Measurements from ENCODE around the gene RTF1. TPM values are rescaled to one million over a fixed set of nuclear protein-coding genes. Genes with fewer than 3 reads are reported as not detected.

RTF1 gene
- total RNA-seq, 2 experiments from 2014 or later, result 26.8 to 30.0 TPM

DNA sequence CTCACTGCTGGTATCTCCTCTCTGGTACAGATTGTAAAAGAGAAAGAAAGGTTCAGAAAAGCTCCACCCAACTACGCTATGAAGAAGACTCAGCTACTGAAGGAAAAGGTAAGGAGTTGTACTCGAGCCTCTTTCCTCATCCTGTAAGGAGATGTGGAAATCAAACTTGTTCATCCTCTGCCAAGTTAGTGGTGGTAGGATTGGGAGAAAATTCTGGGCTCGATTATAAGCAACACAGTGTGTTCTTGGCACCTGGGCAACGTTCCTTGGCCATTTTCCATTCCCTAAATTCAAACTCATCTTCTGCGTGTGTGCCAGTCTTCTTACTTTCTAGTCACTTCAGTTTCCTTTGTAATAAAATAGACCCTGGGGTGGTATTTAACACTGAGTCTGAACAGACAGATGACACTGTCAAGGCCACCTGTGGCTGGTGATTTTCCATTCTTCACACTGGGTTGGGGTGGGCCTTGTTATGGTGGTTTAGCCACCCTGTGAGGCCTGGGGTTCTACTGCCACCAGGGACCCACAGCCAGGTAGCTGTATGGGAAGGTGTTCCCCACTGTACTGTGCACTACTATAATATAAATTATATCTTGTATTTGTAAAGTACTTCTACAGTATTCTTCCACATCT, 59.6 kb downstream of the RTF1 start:
- TF ChIP-seq, protein P1, sequence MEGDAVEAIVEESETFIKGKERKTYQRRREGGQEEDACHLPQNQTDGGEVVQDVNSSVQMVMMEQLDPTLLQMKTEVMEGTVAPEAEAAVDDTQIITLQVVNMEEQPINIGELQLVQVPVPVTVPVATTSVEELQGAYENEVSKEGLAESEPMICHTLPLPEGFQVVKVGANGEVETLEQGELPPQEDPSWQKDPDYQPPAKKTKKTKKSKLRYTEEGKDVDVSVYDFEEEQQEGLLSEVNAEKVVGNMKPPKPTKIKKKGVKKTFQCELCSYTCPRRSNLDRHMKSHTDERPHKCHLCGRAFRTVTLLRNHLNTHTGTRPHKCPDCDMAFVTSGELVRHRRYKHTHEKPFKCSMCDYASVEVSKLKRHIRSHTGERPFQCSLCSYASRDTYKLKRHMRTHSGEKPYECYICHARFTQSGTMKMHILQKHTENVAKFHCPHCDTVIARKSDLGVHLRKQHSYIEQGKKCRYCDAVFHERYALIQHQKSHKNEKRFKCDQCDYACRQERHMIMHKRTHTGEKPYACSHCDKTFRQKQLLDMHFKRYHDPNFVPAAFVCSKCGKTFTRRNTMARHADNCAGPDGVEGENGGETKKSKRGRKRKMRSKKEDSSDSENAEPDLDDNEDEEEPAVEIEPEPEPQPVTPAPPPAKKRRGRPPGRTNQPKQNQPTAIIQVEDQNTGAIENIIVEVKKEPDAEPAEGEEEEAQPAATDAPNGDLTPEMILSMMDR (IDR thresholded peaks at IDR 0.05), result no peak
- peaks cover 13% of the 10 kb centered on the region for H3K4me1 Mint-ChIP-seq (ENCODE audit: low read depth)
- ATAC-seq (peak; percentile 54), DNase-seq (no peak)
- intact Hi-C loops (cut with micrococcal nuclease), result no loop called here
- peaks cover 45% of the 10 kb centered on the region for H3K36me3 Mint-ChIP-seq (ENCODE audit: low read depth)
- ChIA-PET CTCF (interaction anchor here (0.8 to 6.8 kb wide), 2 partner anchors 11 to 15 kb away, joined by 3 to 49 read pairs; no protein-coding TSS in a partner anchor), POLR2A (no interaction called here)
- H3K27me3 Mint-ChIP-seq, result no peaks in the 10 kb centered on the region
- no peak overlapping the region for H3K4me3 Mint-ChIP-seq
- H3K9me3 Mint-ChIP-seq, result no peaks in the 10 kb centered on the region
- H3K27ac Mint-ChIP-seq, result peak overlapping the region; percentile 84

DNA sequence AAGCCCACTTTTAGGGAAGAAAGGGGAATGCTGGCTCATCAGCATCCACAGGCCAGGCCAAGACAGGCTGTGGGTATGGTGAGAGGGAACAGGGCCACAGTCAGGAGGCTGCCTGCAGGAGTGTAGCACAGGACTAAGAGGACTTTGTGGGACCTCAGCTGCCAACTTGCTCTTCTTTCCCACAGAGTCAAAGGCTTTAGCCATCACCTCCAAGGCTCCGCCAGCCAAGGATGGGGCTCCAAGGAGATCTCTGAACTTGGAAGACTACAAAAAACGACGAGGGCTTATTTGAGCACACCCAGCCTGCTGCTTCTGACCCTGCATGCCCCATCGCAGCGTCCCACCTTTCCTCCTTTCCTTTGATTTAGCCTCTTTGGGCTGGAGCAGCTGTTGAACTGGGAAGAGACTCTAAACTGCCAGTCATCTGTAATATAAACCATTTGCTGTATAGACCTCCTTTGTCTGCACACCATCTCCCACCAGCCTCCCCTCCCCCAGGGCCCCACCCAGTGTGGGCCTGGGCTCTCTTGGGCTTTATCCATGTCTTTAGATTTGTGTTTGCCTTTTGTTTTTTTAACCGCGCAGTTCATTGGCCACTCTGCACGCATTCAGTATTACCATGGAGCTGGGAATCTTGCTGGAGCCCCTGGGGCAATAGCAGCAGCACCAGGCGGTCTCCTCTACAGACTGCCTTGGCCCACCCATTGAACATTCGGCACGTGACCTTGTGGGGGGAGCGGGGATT, 63.7 kb downstream of the RTF1 start:
- no peak for ATAC-seq
- H3K27ac Mint-ChIP-seq, result peak overlapping the region; percentile 27
- ChIA-PET CTCF (interaction anchor here (0.5 to 6.8 kb wide), 4 partner anchors 15 to 538 kb away, joined by 3 to 49 read pairs (median 7); no protein-coding TSS in a partner anchor), POLR2A (interaction anchor here (1.2 to 2.2 kb wide), 2 partner anchors 10 to 52 kb away, joined by 3 to 5 read pairs; no protein-coding TSS in a partner anchor)
- H3K9me3 Mint-ChIP-seq, result no peaks in the 10 kb centered on the region
- intact Hi-C loops (cut with micrococcal nuclease), result no loop called here
- H3K4me1 Mint-ChIP-seq (ENCODE audit: low read depth), result peaks cover 32% of the 10 kb centered on the region
- no peak for DNase-seq
- TF ChIP-seq, protein P1 (IDR thresholded peaks at IDR 0.05), result no peak
- no peak overlapping the region for H3K4me3 Mint-ChIP-seq
- H3K27me3 Mint-ChIP-seq, result no peaks in the 10 kb centered on the region
- peaks cover 46% of the 10 kb centered on the region for H3K36me3 Mint-ChIP-seq (ENCODE audit: low read depth)

DNA sequence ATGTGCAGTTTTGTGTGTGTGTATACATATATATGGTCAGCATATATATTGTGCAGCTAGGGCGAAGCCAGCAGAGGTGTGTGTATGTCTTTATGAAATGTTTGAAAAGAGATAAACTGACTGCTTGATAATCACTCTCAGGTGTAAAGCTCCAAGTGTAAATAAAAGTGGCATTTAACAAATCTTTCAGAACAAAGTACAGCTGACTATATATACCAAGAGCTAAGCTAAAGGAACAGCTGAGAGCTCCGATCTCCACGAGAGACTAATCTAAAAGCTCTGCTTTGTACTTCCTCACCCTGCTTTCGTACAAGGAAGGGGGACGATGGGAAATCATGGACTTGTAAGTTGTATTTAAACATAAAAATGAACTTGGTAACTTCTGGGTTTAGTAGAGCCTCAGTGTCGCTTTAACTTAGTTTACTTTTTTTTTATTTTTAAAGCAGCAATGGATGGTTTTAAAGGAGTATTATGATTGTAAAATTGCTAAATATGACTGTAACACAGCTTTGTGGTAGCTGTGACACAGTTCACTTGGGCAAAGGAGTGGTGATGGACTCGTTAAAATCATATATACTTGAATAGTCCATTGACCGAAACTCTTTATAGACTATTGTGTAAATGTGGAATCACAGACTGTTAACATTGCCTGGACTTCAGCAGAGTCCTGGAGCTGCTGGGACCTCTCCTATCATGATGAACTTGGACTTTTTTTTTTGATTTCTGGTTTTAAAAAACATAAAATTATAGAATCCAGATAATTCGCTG, 65.4 kb downstream of the RTF1 start:
- CTCF ChIA-PET, result interaction anchor here (0.7 to 2.2 kb wide), 3 partner anchors 17 to 577 kb away, joined by 3 to 10 read pairs (median 3); no protein-coding TSS in a partner anchor

DNA sequence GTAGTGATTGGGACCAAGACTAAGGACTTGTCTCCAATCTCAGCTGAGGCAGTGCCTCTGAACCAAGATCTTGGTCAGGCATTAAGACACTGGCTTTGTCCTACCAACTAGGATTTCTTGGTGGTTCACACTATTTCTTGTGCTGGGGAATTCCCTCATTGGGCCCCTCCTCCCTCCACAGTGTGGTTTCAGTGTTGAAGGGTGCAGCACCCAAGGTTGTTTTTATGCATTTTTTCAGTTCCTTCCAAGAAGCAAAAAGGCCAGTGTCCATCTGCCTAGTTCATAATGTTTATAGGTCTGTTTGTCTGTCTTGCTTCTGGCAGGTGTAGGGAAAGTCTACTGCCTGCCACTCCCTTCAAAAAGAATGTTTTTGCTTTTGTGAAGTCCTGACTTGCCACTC, 66.2 kb downstream of the RTF1 start:
- Mint-ChIP-seq H3K4me1 (ENCODE audit: low read depth) (peaks cover 24% of the 10 kb centered on the region), H3K36me3 (ENCODE audit: low read depth) (peaks cover 31% of the 10 kb centered on the region), H3K27ac (peak overlapping the region; percentile 50), H3K9me3 (no peaks in the 10 kb centered on the region), H3K4me3 (peak overlapping the region; percentile 34), H3K27me3 (peaks cover 4% of the 10 kb centered on the region)
- ATAC-seq, result peak; percentile 88
- ChIA-PET POLR2A (interaction anchor here (0.9 to 2.2 kb wide), 4 partner anchors 10 to 140 kb away, joined by 3 to 9 read pairs (median 4); no protein-coding TSS in a partner anchor), CTCF (interaction anchor here (1.0 kb wide), 1 partner anchor 16 kb away, joined by 3 read pairs; no protein-coding TSS in a partner anchor)
- intact Hi-C loops (cut with micrococcal nuclease), result no loop called here
- DNase-seq, result peak; percentile 82
- TF ChIP-seq, protein P1 (IDR thresholded peaks at IDR 0.05), result no peak

More for the DNA sequence above, 65.4 kb downstream of the RTF1 start:
- ATAC-seq (no peak), DNase-seq (no peak)
- H3K4me1 Mint-ChIP-seq (ENCODE audit: low read depth), result peaks cover 24% of the 10 kb centered on the region
- H3K36me3 Mint-ChIP-seq (ENCODE audit: low read depth), result peaks cover 33% of the 10 kb centered on the region
- peaks cover 1% of the 10 kb centered on the region for H3K27me3 Mint-ChIP-seq
- POLR2A ChIA-PET, result interaction anchor here (1.0 to 1.4 kb wide), 3 partner anchors 17 to 61 kb away, joined by 3 to 4 read pairs (median 4); partner anchors contain the start of gene RPAP1
- H3K9me3 Mint-ChIP-seq, result no peaks in the 10 kb centered on the region
- intact Hi-C loops (cut with micrococcal nuclease), result no loop called here
- no peak overlapping the region for H3K4me3 Mint-ChIP-seq
- no peak overlapping the region for H3K27ac Mint-ChIP-seq
- TF ChIP-seq, protein P1 (IDR thresholded peaks at IDR 0.05), result no peak

All from activated CD8-positive, alpha-beta T cell treated with anti-CD3 and anti-CD28 coated beads for 36 hours (primary cell).